HG03159 (cell line): Measurements from ENCODE around the gene FGFR2.

Experiments used
- ATAC-seq: cut with Tn5 transposase; IDR thresholded peaks from one replicate; pipeline ENCODE4 v1.9.1; 2021; ENCODE audit warnings: mild to moderate bottlenecking, moderate library complexity; ENCODE audit not compliant: unreplicated experiment

FGFR2 gene

DNA sequence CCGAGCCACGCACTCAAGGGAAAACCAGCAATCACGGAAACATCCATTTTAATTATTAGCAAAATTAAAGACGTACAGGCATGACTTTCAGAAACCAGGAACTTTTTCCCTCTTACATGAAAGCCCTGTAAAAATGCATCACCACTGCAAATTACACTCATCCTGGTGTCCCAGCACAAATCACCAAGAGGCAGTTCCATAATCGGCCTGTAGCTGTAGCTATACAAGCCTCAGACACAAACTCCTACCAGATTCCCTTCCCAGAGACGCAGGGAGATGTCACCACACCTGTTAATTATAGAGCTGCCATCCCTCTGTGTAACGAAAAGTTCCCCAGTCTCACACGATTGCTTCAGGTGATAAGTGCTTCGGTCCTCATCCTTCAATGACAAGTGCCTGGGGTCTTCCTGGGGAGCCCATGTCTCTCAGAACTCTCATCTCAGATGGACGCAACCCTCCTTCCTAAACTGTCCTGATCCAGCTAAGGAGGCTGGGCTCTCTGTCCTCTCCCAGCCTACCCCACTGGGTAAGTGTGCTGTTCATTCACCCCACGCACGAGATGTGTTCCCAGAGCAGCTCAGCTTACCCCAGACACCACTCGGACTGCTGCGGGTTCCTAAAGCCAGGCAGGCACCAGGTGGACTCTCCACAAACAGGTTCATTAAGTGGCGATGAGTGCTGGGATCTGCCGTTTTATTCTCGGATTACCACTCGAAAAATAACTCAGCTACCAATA lies 5.9 kb downstream of the FGFR2 start:
- no peak for ATAC-seq

DNA sequence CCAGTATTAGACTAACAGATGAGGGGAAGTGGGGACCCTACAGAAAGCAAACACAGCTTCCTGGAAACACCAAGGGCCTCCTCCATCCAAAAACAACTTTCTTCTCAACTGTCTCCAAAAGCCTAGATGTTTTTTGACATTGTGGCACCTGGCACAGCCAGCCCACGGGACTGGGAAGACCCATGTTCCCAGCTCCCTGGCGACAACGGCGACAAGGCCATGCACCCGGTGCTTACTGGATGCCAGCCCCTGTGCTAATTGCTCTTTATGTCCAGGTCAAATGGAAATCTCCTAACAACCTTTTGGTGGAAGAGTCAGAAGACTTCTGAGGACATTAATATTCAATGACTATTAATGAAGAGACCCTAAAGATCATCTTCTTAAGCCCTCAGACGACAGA lies 7.1 kb downstream of the FGFR2 start:
- no peak for ATAC-seq

DNA sequence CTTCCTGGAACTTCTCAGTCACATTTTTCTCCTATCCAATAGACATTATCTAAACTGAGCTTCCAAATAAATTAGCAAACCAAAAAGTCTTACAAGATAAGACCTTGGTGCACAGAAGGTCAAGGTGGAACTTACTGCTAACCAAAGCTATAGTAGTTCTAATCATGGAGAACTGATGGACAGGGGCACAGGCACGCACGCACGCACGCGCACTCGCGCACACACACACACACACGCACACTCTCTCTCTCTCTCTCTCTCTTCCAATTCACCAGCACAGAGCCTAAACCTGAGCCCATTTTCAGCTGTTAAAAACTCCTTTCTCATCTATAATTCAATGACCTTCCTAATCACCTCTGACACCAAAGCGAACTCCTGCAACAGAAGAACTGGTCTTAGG lies 7.5 kb downstream of the FGFR2 start:
- ATAC-seq = no peak

DNA sequence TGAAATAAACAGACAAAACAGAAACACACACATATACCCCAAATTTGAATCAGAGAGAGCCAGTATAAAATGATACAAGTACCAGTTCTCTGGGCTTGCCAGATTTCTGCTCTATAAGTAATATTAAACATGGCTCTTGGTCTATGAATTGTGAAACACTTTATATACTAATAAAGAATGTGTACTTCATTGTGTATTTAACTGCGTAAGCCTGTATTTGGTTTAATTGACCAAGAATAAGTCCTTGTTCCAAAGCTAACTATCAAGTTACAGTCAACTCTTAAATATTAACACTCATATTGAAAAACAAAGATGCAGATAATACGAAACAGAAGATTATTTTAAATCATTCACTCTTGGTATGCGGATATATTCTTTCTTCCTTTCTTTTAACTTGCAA lies 8.7 kb downstream of the FGFR2 start:
- no peak for ATAC-seq

DNA sequence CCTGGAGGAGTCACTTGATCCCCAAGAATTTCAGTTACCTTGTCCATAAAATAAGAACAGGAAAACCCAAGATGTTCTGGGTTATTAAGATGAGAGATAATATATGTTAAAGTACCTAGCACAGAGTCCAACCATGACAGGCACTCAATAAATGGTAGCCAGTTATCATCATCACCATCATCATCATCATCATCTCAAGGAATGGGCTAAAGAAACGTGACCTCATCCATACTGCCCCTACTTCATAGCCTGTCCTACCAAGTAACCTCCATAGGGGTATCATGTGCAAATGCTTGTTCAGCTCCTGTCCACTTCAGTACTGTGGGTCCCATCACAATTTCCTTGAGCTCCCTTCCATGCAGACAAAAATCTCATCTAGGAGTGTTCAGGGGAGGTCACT lies 14.4 kb downstream of the FGFR2 start:
- ATAC-seq = no peak

DNA sequence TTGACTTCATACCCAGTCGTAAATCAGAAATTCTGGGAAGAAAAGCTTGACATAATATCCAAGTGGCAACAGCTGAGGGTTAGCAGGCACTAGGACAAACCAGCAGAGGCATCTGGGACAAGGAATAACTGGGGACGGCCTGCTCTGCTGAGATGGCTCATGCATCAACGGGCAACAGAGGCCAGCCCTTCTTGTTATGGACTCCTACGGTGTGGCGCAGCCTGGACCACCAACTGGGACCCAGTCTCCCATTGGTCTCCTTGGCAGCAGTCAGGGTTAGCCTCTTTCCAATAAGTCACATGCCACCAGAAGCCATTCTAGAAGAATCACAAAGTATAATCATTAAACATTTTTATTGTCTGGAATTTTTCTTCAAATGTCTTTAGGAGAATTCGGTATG lies 15.0 kb downstream of the FGFR2 start:
- no peak for ATAC-seq

DNA sequence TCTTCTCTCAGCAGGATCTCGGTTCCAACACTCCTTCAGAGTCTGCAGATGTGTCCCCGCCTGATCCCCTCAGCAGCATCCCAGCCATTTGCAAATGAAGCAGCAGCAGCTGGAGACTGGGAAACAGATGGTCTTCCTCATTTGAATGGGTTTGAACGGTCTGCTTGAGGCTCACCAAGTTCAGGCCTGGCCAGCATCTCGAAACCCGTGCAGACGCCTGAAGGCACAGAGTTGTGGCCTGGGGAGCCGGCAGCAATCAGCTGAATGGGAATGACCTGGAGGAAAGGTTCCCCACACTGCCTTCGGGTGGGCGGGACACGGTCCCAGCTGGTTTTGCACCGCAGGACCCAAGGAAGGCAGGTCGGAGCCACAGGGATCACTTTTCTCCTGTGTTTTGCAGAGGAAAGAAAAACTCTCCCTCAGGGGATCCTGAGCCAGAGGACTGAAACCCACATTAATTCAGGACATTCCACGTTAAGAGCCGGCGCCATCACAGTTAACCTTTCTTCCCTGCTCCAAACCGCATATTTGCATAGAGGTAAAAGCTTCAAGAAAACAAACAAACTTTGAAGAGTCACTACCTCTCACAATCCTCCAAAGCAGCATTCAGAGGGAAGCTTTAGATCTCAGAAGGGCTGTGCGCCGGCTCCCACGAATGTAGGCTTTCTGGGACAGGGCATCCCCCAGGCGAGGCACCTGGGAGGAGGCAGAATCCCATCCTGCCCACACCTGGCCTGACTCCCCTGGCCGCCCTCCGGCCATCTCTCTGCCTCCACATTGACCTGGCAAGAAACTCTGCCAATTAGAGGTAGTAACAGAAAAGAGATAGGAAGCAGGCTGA lies 17.7 kb downstream of the FGFR2 start:
- ATAC-seq = no peak

DNA sequence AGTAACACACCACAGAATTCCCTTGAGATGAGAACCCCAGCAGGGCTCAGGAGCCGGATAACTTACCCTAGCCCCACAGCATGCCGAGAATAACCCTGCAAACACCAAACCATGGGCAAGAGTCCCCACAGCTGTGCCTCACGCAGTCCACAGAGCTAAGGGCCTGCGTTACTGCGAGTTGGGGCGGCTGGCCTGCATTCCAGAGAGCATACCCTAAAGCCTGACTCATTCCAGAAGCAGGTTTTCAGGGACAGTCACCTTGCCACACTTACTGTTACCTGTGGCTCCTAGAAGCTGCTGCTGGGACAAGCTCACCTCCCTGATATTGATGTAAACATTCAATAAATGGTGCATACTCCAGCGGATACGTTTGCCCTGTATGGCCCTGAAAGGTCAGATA lies 18.6 kb downstream of the FGFR2 start:
- ATAC-seq = no peak

DNA sequence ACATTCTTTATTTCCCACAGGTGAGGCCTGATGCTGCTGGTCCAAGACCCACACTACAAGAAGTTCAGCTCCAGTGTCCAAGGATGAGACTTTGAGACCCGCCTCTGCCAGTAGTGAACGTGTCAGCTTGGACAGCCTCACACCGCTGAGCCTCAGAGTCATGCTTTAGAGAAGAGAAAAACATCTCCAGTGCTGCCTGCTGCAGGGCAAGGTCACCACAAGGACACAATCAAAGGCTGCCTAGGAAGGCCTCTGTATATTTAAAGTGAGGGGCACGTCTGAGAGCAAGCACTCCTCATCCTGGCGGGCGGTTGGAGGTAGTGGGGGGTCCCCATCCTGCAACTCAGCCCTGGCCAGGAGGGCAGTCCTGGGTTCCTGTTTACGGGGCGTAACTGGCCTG lies 19.3 kb downstream of the FGFR2 start:
- ATAC-seq = no peak

DNA sequence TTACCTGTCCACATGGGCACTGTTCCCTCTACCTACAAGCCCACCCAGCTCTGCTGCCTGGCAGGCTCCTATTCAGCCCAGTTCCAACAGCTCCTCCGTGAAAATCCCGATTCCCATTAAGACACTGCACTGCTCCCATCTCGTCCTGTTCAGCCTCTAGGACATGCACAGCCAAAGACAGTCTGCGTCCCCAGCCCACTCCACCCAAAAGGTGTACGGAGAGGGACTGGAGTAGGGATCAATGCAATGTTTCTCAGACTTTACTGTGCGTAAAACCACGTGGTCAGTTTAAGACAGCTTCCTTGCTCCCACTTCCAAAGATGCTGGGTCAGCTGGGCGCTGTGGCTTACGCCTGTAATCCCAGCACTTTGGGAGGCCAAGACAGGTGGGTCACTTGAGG lies 19.9 kb downstream of the FGFR2 start:
- ATAC-seq = no peak

DNA sequence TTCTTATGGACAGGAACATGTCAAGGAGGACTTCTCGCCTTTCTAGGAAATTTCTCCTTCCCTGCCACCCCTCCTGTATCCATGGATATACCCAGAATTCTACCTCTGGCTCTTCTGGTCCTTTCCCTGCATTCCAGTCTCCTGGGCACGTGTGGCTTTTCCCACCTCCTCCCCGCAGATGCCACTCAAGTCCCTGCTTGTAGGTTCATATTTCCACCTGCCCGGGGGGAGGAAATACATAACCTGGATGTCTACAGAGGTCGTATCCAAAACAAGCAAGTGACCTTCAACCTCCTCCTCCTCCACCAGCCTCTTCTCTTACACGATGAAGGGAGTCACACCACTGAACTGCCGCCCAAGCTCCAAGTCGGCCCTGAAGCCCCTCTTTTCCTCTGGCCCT lies 20.7 kb downstream of the FGFR2 start:
- ATAC-seq = no peak

DNA sequence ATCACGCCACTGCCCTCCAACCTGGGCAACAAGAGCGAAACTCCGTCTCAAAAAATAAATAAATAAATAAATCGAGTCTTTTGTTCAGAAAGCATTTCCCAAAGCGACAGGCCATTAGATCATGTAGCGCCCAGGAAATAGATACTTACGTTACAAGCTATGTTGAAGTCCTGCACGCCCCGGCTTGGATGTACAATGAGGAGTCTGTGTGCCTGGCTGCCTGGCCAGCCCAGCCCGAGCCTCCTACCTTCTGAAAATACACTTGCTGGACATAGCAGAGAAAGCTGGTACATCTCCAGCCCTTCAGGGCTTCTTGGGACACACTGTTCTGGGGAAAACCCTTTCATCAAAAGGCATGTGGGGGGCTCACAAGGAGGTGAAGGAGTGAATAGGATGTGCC lies 22.1 kb downstream of the FGFR2 start:
- no peak for ATAC-seq

DNA sequence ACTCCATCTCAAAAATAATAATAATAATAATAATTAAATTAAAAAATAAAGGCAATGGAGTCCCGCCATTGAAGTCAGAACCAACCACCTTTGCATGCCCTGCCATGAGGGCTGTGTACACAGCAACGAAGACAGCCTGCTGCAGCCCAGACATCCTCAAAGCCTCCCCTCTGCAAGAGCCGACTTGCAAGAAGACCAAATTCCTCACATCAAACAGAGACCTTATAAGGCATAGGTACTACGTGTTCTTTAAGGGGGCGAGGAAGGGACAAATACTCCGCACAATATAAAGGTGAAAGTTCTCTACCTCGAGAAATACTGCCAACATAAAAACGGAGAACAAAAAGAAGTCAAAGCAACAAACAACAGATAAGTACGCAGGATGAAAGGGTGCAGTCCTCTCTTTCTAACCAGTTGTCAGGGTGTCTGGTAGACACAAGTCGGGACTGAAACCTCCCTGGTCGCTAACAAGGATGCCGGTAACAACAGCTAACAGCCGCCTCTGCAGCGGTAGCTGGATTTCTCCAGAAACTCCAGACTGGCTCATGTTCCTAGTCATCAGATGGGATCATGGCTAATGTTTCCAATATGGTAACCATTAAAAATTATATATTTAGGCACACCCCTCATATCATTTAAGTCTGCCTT lies 23.6 kb downstream of the FGFR2 start:
- ATAC-seq = no peak

DNA sequence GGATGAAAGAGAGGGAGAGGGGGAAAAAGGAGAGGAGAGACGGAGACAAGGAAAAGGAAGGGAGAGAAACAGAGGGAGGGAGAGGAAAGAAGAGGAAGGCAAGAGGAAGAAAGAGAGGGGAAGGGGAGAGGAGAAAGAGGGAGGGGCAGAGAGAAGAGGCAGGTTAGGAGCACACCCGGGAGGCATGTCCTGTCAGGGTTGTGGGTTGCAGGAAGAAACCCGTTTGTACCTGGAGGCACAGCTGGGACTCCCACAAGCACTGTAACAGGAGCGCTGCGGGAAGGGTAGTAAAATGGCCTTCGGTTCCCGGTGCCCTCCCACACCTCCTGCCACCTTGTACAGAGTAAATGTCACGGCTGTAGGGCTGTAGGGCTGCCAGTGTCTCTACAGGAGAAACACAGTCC lies 24.7 kb downstream of the FGFR2 start:
- ATAC-seq = no peak

DNA sequence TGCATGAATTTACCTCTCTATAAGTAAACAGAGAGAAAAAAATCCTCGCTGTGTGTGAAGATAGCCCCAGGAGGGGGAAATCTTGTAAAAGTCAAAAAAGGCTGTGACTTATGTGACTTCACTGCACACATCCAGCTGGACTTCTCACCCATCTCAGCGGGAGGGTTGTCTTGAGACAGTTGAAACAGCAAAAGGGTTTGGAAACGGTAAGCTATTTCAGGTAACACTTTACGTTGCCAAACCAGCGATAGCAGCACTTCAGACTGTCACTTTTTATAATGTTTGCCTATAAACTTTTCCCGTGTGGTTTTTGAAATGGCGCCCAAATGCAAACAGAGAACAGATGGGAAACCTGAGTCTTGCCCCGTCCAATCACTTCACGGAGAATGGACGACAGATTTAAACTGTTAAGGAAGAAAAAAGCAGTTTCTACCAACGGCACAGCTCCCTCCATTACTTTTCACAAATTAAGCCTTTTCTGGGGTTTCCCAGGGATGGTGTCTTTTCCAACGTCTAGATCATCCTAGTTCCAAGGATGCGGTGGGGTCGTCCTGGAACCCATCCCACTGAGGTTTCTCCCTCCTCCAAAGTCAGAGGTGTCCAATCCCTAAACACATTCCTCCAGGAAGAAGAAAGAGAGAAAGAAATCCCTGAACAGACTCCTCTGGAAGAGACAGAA lies 25.2 kb downstream of the FGFR2 start:
- ATAC-seq = no peak

DNA sequence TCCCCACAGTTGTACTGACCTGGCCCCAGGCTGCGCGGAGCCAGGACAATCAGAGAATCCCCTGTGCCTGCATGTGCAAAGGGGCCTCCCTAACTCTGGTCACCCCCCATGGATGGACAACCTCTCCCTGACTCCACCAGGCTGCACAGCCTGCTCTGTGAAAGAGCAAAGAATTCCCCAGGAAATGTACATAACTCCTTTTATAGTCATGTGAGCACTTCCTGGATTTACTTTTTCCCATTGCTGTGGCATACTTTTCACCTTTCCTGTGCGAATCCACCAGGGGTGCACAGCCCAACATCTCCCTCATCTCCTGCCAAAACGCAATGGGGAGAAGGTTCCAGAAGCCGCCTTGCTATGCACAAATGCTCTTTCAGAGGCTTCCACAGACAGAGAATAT lies 27.9 kb downstream of the FGFR2 start:
- no peak for ATAC-seq

DNA sequence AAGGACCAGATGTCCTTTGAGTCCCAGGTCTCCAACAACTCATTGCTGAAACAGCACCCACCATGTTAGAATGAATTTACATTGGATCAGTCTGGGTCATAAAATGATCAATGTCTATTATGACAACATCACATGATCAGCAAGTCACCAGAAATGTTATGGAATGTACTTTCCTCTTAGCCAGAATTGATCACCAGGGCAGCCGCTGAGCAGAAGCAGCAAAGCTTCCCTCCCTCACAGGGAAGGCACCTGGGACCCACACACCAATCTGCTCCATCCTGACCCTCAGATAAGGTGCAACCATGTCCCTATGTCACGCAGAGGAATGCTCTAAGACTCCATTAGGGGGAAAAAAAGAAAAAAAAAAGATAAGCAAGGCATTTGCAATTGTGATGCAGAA lies 30.0 kb downstream of the FGFR2 start:
- no peak for ATAC-seq

DNA sequence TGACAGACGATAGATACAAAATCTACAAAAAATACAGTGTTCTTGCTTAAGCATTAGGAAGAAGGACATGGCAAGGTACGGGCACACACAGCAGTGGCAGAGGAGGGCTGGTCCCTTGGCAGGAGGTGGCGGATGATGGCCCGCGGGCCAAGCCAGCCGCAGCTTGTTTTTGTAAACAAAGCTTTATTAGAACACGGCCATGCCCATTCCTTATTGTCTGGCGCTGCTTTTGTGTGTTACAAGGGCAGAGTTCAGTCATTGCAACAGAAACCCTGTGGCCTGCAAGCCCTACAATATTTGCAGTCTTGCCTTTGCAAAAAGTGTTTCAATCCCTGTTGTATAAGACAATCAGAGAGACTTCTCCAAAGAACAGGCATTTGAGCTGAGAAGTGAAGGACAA lies 30.7 kb downstream of the FGFR2 start:
- no peak for ATAC-seq

DNA sequence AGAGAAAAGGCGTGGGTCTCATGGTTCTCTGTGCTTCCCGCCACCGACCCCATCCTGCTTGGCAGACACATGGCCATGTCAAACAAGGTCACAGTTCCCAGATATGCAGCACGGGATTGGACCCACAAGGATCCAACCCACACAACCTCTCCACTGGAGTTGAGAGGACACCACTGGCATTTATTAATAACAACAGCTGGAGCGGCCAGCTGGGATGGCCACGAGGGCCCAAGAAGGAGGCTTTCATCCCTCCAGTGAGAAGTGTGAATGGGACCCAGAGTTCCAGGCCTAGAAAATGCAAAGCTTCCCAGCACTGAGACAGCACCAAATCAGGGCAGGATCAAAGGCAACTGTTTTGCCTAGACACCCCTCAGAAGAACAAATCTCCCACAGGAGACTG lies 31.5 kb downstream of the FGFR2 start:
- ATAC-seq = no peak

DNA sequence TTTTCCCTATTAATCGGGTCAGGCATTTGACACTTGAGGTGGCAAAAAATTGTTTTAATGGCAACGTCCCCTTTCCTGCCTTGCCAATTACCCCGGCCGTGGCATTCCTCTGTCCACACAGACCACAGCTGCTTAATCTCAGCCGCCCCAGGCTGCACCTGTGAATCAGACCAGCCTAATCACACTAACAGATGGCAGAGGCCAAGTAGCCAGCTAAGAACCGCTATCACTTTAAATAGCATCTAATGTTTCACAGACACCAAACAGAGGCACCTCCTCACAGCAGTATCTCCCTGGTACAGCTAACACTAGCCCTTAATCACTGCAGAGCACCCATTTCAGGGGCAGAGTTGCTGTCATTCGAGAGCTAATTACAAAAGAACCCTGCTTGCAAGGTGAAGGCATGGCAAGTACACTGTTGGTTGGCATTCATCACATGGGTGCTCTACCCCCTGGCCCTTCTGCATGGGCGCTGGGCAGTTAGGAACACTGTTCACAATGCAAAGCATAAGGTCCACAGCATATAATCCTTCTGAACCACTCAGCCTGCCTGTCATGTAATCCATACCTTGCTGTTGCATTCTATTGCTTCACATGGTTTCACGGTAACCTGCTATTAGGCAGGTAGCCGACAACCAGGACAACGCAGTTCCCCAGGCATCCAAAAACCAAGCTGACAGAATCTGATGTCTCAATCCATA lies 38.8 kb downstream of the FGFR2 start:
- ATAC-seq = no peak

DNA sequence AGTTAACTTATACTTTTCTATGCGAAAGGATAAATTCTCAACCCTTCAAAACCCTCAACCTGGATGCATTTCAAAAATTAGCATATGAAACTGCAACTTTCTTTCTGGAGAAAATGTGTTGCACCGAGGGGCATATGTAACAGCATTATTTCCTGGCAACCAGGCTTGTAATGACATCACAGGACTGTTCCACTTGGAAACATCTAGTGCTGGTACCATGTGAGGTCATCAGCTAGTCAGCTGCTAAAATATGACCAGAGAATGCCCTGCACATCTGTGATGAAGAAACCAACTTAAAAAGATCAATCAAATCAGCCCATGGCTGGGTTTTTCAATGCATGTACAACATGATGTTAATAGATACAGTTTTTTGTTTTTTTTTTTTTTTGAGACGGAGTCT lies 40.0 kb downstream of the FGFR2 start:
- ATAC-seq = no peak
